Measurements from ENCODE around the gene SMIM10.

DNA sequence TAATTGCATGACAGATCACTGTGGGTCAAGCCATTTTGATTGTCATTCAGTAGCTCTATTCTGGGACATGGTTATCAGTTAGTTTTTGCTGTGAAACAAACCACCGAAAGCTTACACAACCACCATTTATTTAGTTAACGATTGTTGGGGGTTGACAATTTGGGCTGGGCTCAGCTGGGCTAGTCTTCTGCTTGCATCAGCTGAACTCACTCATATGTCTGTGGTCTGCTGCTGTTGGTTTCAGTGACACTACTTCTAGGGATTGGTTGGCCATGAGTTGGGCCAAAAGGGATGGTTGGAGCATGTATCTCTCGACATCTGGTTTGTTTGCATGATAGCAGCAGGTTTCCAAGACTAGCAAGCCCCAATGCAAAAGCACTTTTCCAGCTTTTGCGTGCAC lies 5.3 kb upstream of the SMIM10 start:
- no peak for TF ChIP-seq POLR2AphosphoS5 (IDR thresholded peaks at IDR 0.05; ENCODE audit: low read depth, low read length)
- no peak for TF ChIP-seq REST (IDR thresholded peaks at IDR 0.05; ENCODE audit: insufficient read depth in 1 of 2, low read depth in 2 of 2, low read length in 2 of 2)
